Bronchial epithelial cell (primary cell): ENCODE measurements around the gene SLC1A4. TPM values are rescaled to one million over a fixed set of nuclear protein-coding genes. Genes with fewer than 3 reads are reported as not detected.
A peak's percentile ranks its signal among the peaks of the same experiment; 100 is the strongest.
"Not testable (repeated sequence)": the region's sequence is repeated elsewhere in the genome, so short reads cannot be mapped to it uniquely, and the experiment has no call there.

Experiments
- DNase-seq: peaks from one replicate; pipeline ENCODE4 v3.0.0-alpha.2; 2010; ENCODE audit warnings: low read depth
- FAIRE-seq: peaks from 2 replicates; lab custom pipeline; 2011; peaks lifted over from hg19 to GRCh38; lab: Jason Lieb, UNC
- H3K27me3 ChIP-seq: 2 replicates; pipeline ENCODE4 v1.5.1; 2011; ENCODE audit warnings: low read length; ENCODE audit not compliant: control insufficient read depth, insufficient read depth
- H3K36me3 ChIP-seq: 2 replicates; pipeline ENCODE4 v1.5.1; 2011; ENCODE audit warnings: low read length; ENCODE audit not compliant: control insufficient read depth, insufficient read depth
- H3K4me3 ChIP-seq: 2 replicates; pipeline ENCODE4 v1.5.1; 2011; ENCODE audit warnings: mild to moderate bottlenecking, low read depth, low read length, control low read depth
- CTCF ChIP-seq: IDR thresholded peaks from 2 replicates; pipeline ENCODE4 v1.5.1; 2011; ENCODE audit warnings: mild to moderate bottlenecking, moderate library complexity, low read length, control low read depth, inconsistent platforms; ENCODE audit not compliant: insufficient read depth, severe bottlenecking
- total RNA-seq: library from RNA; depleted of rRNA; stranded (reverse); fragments of >200 nt; gene quantifications from 2 replicates; pipeline ENCODE4 v1.2.1, GENCODE V29; 2014

SLC1A4 gene
- total RNA-seq, 1 donor from 2014 or later = 26.3 TPM

- Histone ChIP-seq H3K27me3 (peaks cover 4% of the 10 kb centered on the region), H3K36me3 (no peaks in the 10 kb centered on the region), H3K4me3 (no peak overlapping the region)
- FAIRE-seq (no peak), DNase-seq (no peak)
- TF ChIP-seq CTCF = no peak
Observed at GRCh38 chr2:65031341-65032018, 42.3 kb downstream of the SLC1A4 start.

- DNase-seq (no peak), FAIRE-seq (no peak)
- Histone ChIP-seq H3K36me3 (no peaks in the 10 kb centered on the region), H3K27me3 (peaks cover 4% of the 10 kb centered on the region), H3K4me3 (no peak overlapping the region)
- TF ChIP-seq CTCF = no peak
Observed at GRCh38 chr2:65032019-65032975, 43.1 kb downstream of the SLC1A4 start.

- Histone ChIP-seq H3K27me3 (peaks cover 4% of the 10 kb centered on the region), H3K4me3 (no peak overlapping the region), H3K36me3 (no peaks in the 10 kb centered on the region)
- TF ChIP-seq CTCF = no peak
- no peak for FAIRE-seq
- no peak for DNase-seq
Observed at GRCh38 chr2:65033178-65033577, 44.0 kb downstream of the SLC1A4 start.

- not testable (repeated sequence) for FAIRE-seq, DNase-seq, H3K4me3 ChIP-seq, H3K27me3 ChIP-seq, H3K36me3 ChIP-seq
Observed at GRCh38 chr2:65033667-65034066, 44.5 kb downstream of the SLC1A4 start.

- DNase-seq (no peak), FAIRE-seq (no peak)
- Histone ChIP-seq H3K27me3 (peaks cover 2% of the 10 kb centered on the region), H3K4me3 (no peak overlapping the region), H3K36me3 (no peaks in the 10 kb centered on the region)
- TF ChIP-seq CTCF = no peak
Observed at GRCh38 chr2:65035351-65035943, 46.2 kb downstream of the SLC1A4 start.

GRCh38 chr2:65037178-65037577 is 48.0 kb downstream of the SLC1A4 start:
- H3K36me3 ChIP-seq = no peaks in the 10 kb centered on the region
- FAIRE-seq (no peak), DNase-seq (peak; percentile 39)
- H3K27me3 ChIP-seq = no peaks in the 10 kb centered on the region
- H3K4me3 ChIP-seq = no peak overlapping the region
- TF ChIP-seq CTCF = no peak
